ENCODE data around the gene ETHE1.

ETHE1 gene

DNA sequence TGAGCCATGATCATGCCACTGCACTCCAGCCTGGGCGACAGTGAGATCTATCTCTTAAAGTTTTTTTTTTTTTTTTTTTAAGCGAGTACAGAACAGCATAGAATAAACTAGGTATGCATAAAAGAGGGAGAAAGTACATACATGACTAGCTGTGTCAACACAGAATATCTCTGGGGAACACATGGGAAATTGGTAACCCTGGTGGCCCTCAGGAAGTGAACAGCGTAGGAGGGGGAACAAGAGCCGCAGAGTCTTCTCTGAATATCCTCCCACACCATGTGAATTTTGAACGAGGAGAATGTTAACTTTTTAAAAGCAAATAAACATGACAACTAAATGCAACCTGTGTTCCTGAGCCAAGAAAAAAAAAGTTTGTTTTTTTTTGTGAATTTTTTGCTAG lies 37.7 kb downstream of the ETHE1 start:
- peak; percentile 64 to 83 for DNase-seq

DNA sequence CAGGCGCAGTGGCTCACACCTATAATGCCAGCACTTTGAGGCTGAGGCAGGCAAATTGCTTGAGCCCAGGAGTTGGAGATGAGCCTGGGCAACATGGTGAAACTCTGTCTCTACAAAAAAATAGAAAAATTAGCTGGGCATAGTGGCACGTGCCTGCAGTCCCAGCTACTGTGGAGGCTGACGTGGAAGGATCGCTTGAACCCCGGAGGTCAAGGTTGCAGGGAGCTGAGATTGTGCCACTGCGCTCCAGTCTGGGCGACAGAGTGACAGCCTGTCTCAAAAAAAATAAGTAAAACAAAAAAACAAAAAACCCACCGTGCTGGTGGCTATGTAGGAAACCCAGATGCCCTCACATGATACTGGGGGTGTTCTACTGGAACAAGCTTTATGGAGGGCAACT lies 38.8 kb downstream of the ETHE1 start:
- DNase-seq = no peak

DNA sequence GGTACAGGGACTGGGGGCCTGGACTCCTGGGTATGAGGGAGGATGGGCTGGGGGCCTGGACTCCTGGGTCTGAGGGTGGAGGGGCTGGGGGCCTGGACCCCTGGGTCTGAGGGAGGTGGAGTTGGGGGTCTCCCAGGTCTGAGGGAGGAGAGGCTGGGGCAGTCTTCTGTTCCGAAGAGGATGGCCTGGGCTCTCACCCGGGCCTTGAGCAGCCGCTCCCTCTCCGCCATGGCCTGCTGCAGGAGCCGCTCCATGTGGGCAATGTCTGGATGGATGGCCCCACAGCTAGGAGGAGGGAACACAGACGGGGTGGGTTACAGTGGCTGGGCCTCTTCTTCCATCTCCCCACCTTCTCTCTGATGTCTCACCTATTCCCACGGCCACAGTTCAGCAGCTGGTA lies 40.6 kb downstream of the ETHE1 start:
- no peak for DNase-seq

DNA sequence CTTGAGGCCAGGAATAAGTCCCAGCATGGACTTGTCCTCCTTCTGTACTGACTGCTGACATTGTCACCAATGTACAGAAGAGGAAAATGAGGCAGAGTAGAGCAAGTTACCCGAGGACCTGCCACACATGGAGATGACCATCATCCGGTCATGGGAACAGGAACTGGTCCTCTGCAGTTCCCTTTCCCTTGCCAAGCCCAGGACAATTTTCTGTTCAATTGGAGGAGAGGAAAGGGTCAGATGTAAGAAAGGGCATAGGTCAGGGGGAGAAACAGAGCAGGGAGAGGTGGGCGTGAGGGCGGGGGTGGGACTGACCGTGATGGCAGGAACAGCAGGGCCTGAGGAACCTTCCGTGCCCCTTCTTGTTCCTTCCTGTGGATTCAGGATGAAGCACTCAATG lies 41.0 kb downstream of the ETHE1 start:
- DNase-seq = peak; percentile 25 to 29

DNA sequence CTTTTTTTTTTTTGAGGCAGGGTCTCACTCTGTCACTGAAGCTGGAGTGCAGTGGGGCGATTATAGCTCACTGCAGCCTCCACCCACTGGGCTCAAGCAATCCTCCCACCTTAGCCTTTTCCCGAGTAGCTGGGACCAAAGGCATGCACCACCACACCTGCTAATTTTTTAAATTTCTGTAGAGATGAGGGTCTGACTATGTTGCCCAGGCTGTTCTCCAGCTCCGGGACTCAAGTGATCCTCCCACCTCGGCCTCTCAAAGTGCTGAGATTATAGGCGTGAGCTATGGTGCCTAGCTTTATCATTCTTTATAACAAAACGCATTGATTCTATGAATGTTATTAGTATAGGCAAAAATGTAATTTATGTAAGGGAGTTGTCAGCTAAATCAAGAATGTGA lies 43.7 kb downstream of the ETHE1 start:
- no peak for DNase-seq

DNA sequence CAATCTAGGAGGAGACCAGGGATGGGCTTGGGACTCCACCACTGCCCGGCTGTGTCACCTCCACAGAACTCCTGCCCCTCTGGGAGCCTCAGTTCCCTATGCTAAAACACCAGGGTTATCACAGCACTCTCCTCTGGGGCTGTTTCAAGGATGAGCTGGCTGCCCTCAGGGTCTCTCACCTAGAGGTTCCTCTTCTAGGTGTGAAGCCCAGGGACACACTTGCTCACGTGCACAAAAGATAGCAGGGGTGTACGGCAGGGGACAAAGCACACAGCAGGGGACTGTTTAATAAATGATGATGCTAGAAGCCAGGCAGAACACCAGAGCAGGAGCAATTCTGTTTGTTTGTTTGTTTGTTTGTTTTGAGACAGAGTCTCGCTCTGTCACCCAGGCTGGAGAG lies 44.8 kb downstream of the ETHE1 start:
- no peak for DNase-seq

DNA sequence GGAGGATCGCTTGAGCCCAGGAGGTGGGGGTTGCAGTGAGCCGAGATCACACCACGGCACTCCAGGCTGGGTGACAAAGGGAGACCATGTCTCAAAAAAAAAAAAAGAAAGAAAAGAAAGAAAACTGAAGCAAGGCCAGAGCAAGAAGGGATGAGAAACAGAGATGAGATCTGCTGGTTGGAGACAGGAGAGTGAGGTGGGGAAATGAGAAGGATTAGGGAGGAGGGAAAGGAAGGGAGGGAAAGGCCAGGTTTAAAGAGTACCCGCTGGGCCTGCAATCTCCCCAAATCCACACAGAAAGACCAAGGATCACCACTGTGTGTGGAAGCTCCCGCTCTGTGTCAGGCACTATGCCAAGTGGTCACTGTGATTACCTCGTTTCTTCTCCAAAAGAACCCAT lies 45.3 kb downstream of the ETHE1 start:
- DNase-seq = no peak

DNA sequence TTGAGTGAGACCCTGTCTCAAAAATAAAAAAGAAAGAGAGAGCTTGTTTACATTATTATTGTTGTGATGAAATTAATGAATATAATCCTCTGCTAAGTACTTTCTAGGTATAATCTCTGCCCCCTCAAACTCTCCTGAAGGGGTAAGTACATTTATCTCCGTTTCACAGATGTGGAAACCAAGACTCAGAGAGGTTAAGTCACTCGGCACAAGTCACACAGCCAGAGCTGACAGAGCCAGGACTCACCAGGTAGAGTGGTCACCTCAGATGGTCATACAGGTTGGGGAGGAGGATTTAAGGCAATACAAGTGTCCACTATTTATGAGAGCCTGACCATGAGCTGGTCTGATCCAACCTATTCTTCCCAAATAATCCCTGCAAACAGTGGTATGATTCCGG lies 46.4 kb downstream of the ETHE1 start:
- no peak for DNase-seq

DNA sequence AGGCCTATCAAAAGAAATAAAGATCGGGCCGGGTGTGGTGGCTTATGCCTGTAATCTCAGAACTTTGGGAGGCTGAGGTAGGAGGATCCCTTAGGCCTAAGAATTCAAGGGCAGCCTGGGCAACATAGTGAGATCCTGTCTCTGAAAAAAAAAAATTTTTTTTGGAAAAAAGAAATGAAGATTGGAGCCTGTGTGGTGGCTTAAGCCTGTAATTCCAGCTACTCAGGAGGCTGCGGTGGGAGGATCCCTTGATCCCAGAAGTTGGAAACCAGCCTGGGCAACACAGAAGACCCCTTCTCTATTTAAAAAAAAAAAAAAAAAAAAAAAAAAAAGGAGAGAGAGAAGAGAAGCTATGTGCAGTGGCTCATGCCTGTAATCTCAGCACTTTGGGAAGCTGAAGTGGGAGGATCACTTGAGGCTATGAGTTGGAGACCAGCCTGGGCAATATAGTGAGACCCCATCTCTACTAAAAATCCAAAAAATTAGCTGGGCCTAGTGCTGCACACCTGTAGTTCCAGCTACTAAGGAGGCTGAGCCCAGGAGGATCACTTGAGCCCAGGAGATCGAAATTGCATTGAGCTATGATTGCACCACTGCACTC lies 46.9 kb downstream of the ETHE1 start:
- no peak for DNase-seq

DNA sequence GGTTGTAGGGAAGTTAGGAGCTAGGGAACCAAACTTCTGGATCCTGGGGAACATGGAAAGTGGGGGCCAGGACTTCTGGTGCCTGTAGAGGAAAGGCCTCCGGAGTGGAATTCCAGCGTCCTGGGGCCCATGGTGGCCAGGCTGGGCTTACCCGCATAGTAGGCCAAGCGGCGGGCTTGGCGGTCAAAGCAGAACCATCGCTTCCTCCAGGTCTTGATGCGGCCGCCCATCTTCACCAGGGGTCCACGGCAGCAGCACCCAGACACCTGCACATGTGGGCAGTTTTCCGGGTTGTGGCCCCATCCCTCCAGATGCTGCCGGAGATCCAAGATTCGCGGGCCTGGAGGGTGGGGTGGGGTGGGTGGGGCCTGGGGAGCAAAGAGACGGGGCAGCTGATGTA lies 47.8 kb downstream of the ETHE1 start:
- DNase-seq = no peak

DNA sequence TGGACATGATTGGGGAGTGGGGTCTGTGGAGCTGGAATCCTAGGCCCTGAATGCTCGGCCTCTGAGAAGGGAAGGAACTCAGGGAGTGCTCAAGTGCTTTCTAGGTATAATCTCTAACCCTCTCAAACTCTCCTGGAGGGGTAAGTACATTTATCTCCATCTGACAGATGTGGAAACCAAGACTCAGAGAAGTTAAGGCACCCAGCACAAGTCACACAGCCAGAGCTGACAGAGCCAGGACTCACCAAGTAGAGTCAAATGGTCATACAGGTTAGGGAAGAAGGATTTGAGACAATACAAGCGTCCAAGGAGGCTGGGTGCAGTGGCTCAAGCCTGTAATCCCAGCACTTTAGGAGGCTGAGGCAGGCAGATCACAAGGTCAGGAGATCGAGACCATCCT lies 48.7 kb downstream of the ETHE1 start:
- no peak for DNase-seq

DNA sequence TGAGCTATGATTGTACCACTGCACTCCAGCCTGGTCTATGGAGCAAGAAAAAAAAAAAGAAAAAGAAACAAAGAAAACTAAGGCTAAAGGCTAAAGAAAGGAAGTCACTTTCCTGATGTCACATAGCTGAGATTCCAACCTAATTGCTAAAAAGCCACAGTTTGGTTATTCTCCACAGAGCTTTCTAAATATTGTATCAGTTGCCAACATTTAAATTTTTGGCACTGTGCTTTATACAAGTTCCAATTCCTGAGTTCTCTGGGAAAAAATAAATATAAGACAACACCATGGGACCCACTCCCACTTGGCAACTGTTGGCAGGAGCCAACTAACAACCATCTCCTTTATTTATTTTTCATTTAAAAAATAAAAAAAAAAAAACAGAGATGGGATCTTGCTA lies 50.4 kb downstream of the ETHE1 start:
- no peak for DNase-seq

DNA sequence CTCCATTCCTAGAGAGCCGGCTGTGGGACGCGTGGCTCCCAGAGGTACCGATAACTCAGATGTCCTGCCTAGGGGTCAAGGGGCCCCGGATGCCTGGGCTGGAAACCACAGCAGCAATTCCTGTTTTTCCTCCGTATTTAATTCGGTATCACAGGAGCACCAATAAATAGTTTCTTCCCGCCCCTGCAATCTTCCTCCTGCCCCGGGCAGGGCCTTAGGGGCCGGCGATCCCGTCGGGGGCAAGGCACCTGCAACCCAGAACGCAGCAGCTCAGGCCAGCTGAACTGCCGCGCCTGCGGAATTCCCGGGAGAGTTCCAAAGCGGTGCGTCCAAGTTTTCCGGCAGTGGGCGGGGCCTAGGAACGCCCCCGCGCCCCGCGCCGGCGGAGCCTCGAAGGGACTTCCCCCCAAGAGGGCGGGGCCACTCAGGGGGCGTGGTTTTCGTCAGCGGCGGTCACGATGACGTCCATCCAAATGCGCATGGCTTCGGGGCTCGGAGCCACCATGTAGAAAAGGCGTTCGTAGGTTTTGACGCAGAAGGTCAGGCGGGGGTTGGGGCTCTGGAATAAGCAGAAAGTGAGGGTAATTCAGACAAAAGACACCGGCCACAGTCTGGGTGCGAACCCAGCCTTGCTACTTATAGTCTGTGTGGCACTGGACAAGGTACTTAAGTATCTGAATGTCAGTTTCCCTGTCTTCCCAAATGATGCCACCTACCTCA lies 51.9 kb downstream of the ETHE1 start:
- peak; percentile 90 to 99 for DNase-seq

DNA sequence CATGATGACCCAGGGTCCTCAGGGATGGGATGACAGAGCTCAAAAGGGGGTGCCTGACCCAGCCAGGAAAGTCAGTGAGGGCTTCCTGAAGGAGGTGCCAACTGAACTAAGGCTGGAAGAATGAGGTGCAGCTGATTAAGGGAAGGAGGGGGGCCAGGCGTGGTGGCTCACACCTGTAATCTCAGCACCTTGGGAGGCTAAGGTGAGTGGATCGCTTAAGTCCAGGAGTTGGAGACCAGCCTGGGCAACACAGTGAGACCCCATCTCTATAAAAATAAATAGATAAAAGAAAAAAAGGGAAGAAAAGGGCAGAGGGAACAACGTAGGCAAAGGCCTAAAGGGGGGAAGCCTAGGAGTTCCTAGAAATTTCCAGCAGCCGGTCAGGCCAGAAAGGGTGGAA lies 52.5 kb downstream of the ETHE1 start:
- DNase-seq = no peak

DNA sequence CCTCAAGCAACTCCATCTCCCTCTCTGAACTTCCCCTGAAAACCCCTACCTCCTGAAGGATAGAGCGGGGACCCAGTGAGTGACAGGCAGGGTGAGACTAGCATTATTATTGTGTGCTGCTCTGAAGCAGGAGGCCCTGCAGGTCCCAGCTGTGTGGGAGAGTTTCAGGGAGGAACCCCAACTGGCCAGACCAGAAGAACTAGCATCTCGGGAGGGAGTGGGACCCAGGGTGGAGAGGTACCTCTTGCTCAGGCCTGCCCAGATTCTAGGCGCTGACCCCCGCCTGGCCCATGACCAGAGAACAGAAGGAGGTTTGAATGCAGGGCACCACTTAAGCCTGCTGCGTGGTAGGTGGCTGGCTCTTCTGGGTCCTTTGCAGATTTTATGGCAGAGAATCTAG lies 55.9 kb downstream of the ETHE1 start:
- no peak for DNase-seq

DNA sequence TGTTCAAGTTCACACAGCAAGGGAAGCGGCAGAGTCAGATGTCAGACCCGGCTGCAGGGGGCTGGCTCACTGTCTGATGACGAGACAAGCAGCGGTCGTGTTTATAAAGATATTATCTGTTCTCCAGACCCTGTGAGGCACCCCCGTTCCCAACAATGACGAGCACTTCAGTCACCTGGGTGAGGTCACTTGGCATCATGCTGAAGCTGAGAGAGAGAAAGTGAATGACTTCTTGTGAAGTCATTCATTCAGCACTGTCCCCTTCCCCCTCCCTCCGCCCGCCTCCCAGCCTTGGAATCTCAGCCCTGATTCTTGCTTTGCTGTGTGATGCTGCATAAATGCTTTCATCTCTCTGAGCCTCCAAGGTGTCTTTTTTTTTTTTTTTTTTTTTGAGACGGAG lies 56.7 kb downstream of the ETHE1 start:
- DNase-seq = no peak

DNA sequence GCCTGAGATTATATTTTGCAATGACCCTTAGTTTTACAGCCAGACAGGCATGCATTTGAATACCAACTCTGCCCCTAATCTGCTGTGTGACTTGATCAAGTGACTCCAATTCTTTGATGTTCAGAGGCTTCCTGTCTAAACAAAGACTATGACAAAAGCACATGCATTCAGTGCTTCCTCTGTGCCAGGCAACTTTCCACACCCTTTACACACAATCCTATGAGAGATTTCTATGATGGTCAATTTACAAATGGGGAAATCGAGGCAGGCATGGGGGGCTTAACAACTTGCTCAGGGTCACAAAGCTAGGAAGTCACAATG lies 57.9 kb downstream of the ETHE1 start:
- DNase-seq = peak in 1 of 2 donors; percentile 26

DNA sequence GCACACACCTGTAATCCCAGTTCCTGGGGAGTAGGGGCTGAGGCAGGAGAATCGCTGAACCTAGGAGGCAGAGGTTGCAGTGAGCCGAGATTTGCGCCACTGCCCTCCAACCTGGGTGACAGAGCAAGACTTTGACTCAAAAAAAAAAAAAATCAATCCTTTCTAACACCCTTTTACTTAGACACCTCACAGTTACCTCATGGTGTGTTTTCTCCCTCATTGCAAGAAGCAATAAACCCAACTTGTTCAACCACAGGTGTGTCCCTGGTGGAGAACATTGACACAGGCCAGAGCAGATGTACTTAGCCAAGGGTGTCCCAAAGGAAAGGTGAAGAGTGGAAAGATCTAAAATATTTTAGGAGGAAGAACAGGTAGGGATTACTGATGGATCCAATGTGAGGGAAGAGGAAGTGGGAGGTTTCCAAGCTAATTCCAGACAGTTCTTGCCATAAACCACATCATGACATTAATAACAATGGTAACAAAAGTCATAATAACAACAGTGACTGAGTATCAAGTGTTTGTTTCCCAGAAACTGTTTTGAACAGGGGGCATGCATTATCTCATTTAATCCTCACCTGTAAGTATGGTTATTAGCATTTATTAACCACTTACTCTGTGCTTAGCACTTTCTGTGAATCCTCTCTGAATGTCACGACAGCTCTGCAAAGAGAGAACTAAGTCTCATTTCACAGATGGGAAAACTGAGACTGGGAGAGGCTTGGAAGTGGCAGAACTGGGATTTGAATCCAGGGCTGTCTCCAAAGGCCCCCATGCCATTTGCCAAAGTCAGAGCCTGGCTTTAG lies 58.4 kb downstream of the ETHE1 start:
- DNase-seq = no peak

DNA sequence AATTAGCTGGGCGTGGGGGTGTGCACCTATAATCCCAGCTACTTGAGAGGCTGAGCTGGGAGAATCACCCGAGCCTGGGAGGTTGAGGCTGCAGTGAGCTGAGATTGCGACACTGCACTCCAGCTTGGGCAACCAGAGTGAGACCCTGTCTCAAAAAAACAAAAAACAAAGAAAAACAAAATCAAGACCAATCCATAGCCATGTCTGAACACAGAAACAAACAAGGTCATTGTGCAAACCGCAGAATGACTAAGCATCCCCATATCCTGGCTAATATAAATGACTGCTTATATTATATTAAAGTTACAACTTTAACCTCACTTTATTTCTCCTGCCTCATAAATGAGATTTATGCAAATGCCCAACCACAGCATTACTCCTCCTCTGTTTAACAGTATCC lies 59.3 kb downstream of the ETHE1 start:
- DNase-seq = peak in 1 of 2 donors; percentile 41

DNA sequence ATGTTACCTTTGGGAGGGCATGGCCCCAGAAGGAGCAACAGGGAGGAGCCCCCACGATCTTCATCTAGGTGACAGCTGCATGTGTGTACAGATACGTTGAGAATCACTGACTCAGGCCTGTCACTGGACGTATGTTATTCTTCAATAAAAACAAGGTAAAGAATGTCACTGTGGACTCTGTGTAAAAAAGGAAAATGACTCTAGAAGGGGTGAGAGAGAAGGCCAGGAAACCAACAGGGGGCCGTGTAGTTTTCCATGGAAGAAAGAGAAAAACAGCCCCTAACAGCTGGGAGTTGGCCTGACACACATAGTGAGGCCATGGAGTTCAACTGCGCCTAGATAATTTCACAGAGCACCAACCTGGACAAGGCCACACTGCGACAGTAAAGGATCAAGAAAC lies 59.7 kb downstream of the ETHE1 start:
- no peak for DNase-seq

DNA sequence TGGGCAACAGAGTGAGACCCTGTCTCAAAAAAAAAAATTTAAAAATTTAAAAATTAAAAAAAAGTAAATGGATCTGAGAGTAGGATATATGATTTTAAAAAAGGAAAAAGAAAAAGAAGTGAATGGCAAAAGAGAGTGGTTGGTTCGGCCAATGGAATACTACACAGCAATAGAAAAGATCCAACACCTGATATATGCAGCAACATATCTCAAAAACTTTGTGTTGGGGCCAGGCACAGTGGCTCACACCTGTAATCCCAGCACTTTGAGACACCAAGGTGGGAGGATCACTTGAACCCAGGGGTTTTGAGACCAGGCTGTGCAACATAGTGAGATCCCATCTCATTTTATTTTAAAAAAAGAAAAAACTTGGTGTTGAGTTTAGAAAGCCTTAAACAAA lies 60.2 kb downstream of the ETHE1 start:
- DNase-seq = no peak

DNA sequence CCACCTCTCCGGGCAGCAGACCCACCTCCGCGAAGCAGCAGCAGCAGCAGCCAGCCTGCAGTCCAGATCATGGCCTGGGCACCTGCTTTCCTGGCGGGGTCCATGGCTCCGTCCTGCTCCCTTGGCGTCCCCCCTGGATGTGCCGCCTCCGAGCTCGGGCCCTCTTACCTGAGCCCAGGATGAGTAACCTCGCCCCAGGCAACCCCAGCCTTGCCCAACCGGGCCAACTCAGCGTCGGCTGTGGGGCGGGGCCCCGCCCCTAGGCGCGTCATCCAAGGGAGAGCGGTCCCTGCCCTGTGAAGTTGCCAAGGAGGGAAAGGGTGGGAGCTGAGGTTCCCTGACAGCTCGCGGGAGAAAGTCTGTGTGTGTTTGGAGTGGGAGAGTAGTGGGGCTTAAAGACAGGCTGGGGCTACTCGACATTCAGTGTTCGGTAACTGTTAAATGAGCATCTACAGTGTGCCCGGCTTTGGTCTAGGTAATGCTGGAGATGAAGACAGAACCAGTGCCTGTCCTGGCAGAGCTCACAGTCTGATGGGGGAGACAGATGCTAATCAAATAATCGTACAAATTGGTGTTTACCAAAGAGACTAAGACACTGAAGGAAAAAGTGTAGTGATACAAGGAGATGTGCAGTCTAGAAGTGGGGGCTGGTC lies 61.4 kb downstream of the ETHE1 start, which contains the start of gene LYPD3:
TSS of gene LYPD3 (minus strand) at position 141 of the 653 bp plus-strand sequence. CDS start at position 104, 37 bp downstream.
- peak; percentile 47 to 69 for DNase-seq

DNA sequence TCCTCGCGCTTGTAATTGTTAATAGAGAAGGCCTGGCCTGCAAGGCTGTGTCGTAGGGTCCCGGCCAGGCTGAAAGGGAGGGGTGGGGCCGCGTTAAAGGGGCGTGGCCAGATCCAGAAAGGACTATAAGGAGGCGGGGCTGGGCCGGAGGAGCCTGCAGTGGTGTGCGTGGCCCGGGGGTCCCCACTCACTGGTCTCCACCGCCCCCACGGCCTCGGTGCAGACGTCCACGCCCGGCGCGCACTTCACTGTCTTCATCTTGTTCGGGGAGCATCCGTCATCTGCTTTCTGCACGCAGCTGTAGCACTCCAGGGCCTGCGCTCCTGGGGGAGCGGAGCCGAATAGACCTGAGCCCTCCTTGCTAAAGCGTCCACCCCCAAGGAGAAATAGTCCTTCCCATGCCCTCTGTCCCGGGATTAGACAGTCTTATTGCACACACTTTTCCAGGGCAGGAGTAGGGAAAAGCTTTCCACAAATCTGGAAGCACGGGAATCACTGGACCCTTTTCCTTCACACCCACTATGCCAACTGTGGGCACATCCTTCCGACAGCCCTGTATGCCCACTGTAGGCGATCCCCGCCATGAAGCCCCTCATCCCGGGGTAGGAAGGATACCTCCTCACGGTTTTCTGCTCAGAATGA lies 62.7 kb downstream of the ETHE1 start:
- no peak for DNase-seq
